ENCODE measurements around the gene ARIH2.

Gene ARIH2

DNA sequence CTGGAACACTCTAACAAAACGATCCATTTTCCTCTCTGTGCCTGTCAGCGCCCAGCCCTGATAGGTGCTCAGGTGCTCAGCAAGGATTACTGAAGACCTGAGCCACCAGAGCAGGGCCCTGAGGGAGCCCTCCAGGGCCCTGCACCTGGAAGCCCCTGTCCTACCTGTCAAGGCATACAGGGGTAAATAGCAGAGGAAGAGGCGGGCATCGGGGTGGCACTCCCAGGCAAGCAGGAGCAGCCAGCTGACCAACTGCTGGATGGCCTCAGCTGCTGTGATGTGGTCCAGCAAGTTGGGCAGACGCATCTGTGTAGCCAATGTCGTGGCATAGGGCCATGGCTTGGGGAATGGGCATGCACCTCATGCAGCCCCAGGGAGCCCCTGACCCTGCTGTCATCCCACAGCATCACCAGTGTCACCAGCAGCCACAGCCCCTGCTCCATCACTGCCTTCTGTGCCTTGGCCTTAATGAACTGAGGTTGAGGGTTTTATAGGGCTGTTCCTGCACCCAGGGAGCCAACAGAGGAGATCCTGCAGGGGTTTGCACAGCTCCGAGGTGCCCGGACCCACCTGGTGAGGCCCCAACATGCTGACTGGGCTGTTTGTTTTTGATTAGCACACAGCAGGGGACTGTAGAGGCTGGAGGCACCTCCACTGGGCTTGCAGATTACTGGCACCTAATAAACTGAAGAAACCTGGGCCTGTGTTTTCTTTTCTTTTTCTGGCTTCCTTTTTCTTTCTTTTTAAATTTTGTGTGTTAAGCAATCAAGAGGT lies 80.6 kb downstream of the ARIH2 start:
- Histone ChIP-seq H4K20me1 (ENCODE audit: insufficient read depth, low read length) (no peaks in the 10 kb centered on the region), H3K36me3 (replicated peaks; ENCODE audit: insufficient read depth, low read length) (no peaks in the 10 kb centered on the region), H3K27me3 (replicated peaks; ENCODE audit: insufficient read depth, low read length) (no peaks in the 10 kb centered on the region), H3K79me2 (ENCODE audit: low read length) (0 out of 2 replicates have a peak, but pooled peaks cover 3% of the 10 kb centered on the region), H3K4me3 (ENCODE audit: low read length) (no peak overlapping the region), H2AFZ (ENCODE audit: low read length) (no peak overlapping the region), H3K9ac (ENCODE audit: low read length) (no peak overlapping the region), H3K4me2 (ENCODE audit: low read depth, low read length) (no peak overlapping the region), H3F3A (ENCODE audit: insufficient read depth, low read length) (no peaks in the 10 kb centered on the region), H3K27ac (ENCODE audit: low read length) (no peak overlapping the region), H3K9me3 (replicated peaks; ENCODE audit: insufficient read depth, low read length) (no peaks in the 10 kb centered on the region), H3K9me2 (replicated peaks; ENCODE audit: insufficient read depth, low read length) (no peaks in the 10 kb centered on the region), H3K4me1 (ENCODE audit: low read length) (no peaks in the 10 kb centered on the region)
- DNase-seq: no peak
- TF ChIP-seq EZH2 (optimal IDR thresholded peaks at IDR 0.05; ENCODE audit: low read depth, low read length) (no peak), EZH2phosphoT487 (IDR thresholded peaks at IDR 0.05; ENCODE audit: low read length) (no peak)
- TF ChIP-seq, protein P1, sequence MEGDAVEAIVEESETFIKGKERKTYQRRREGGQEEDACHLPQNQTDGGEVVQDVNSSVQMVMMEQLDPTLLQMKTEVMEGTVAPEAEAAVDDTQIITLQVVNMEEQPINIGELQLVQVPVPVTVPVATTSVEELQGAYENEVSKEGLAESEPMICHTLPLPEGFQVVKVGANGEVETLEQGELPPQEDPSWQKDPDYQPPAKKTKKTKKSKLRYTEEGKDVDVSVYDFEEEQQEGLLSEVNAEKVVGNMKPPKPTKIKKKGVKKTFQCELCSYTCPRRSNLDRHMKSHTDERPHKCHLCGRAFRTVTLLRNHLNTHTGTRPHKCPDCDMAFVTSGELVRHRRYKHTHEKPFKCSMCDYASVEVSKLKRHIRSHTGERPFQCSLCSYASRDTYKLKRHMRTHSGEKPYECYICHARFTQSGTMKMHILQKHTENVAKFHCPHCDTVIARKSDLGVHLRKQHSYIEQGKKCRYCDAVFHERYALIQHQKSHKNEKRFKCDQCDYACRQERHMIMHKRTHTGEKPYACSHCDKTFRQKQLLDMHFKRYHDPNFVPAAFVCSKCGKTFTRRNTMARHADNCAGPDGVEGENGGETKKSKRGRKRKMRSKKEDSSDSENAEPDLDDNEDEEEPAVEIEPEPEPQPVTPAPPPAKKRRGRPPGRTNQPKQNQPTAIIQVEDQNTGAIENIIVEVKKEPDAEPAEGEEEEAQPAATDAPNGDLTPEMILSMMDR (IDR thresholded peaks at IDR 0.05; ENCODE audit: low read length): no peak

DNA sequence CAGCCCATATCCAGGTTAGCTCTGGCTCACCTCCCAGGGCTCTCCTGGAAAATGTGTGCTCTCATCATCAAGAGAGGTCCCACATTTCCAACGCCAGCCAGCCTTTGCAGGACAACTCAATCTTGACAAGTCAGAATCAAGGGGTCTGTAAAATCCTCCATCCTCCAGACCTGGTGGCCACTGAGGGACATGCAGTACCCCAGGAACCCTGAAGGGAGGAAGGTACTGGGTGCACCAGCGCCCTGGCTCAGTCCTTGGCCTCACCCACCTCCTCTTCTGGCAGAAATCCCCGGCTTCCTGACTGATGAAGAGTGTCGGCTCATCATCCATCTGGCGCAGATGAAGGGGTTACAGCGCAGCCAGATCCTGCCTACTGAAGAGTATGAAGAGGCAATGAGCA lies 82.5 kb downstream of the ARIH2 start:
- no peak for DNase-seq
- Histone ChIP-seq H3K36me3 (replicated peaks; ENCODE audit: insufficient read depth, low read length) (no peaks in the 10 kb centered on the region), H2AFZ (ENCODE audit: low read length) (no peak overlapping the region), H3F3A (ENCODE audit: insufficient read depth, low read length) (no peaks in the 10 kb centered on the region), H3K4me3 (ENCODE audit: low read length) (no peak overlapping the region), H3K9me3 (replicated peaks; ENCODE audit: insufficient read depth, low read length) (no peaks in the 10 kb centered on the region), H3K27ac (ENCODE audit: low read length) (no peak overlapping the region), H3K27me3 (replicated peaks; ENCODE audit: insufficient read depth, low read length) (no peaks in the 10 kb centered on the region), H3K79me2 (ENCODE audit: low read length) (no peaks in the 10 kb centered on the region), H3K4me2 (ENCODE audit: low read depth, low read length) (no peak overlapping the region), H3K9me2 (replicated peaks; ENCODE audit: insufficient read depth, low read length) (no peaks in the 10 kb centered on the region), H3K4me1 (ENCODE audit: low read length) (no peaks in the 10 kb centered on the region), H3K9ac (ENCODE audit: low read length) (no peak overlapping the region), H4K20me1 (ENCODE audit: insufficient read depth, low read length) (no peaks in the 10 kb centered on the region)
- TF ChIP-seq EZH2 (optimal IDR thresholded peaks at IDR 0.05; ENCODE audit: low read depth, low read length) (no peak), EZH2phosphoT487 (IDR thresholded peaks at IDR 0.05; ENCODE audit: low read length) (no peak)
- TF ChIP-seq, protein P1 (IDR thresholded peaks at IDR 0.05; ENCODE audit: low read length): no peak

DNA sequence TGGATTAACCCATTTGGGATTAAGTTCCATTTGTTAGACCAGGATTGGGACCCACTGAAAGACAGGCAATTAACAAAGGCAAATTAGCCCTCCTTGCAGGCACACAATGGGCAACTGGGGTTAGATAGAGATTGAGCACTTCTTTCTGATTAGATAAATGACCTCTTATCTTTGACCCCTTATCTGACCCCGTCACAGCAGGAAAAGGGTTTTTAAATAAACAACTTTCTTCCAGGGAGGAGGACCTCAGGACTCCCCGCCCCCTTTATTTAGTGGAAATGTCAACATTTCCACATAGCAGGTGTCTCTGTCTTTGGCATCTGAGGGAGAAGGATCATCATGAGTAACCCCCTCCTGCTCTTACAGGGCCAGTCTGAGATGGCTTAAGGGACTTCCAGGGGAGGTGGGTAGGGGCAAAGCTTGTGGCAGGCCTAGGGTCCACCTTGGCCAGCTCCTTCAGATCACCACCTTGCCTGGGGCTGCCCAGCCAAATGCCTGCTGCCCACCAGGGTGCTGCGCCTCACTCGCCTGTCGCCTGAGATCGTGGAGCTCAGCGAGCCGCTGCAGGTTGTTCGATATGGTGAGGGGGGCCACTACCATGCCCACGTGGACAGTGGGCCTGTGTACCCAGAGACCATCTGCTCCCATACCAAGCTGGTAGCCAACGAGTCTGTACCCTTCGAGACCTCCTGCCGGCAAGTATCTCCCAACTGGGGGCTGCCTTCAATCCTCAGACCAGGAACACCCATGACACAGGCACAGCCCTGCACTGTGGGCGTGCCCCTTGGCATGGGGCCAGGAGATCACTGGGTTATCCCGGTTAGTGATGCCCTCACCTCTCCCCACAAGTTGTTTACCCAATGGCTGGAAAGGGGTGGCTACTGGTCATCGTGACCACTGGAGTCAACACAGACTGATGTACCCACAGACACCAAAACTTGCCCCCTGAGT lies 86.0 kb downstream of the ARIH2 start:
- no peak overlapping the region for H3K9ac ChIP-seq (ENCODE audit: low read length)
- peaks cover 4% of the 10 kb centered on the region; the same call in 1 of the 2 replicates for H3F3A ChIP-seq (ENCODE audit: insufficient read depth, low read length)
- H3K4me3 ChIP-seq (ENCODE audit: low read length): no peak overlapping the region
- H3K4me2 ChIP-seq (ENCODE audit: low read depth, low read length): no peak overlapping the region
- H3K36me3 ChIP-seq (replicated peaks; ENCODE audit: insufficient read depth, low read length): no peaks in the 10 kb centered on the region
- no peak for DNase-seq
- H2AFZ ChIP-seq (ENCODE audit: low read length): no peak overlapping the region
- H3K9me3 ChIP-seq (replicated peaks; ENCODE audit: insufficient read depth, low read length): no peaks in the 10 kb centered on the region
- H3K4me1 ChIP-seq (ENCODE audit: low read length): peaks cover 3% of the 10 kb centered on the region; the same call in 1 of the 2 replicates
- H4K20me1 ChIP-seq (ENCODE audit: insufficient read depth, low read length): no peaks in the 10 kb centered on the region
- no peaks in the 10 kb centered on the region for H3K27me3 ChIP-seq (replicated peaks; ENCODE audit: insufficient read depth, low read length)
- TF ChIP-seq EZH2 (optimal IDR thresholded peaks at IDR 0.05; ENCODE audit: low read depth, low read length) (no peak), EZH2phosphoT487 (IDR thresholded peaks at IDR 0.05; ENCODE audit: low read length) (no peak)
- TF ChIP-seq, protein P1 (IDR thresholded peaks at IDR 0.05; ENCODE audit: low read length): no peak
- no peak overlapping the region for H3K27ac ChIP-seq (ENCODE audit: low read length)
- H3K9me2 ChIP-seq (replicated peaks; ENCODE audit: insufficient read depth, low read length): no peaks in the 10 kb centered on the region
- peaks cover 28% of the 10 kb centered on the region for H3K79me2 ChIP-seq (ENCODE audit: low read length)
